B cell (primary cell): ENCODE data around the gene EVI2A. TPM values are rescaled to one million over a fixed set of nuclear protein-coding genes. Genes with fewer than 3 reads are reported as not detected.

ENCODE experiments used
- ATAC-seq: fragments of 200-7000 bp; cut with Tn5 transposase; one replicate; pipeline ENCODE4 v1.10.0; 2021; ENCODE audit warnings: low read depth, mild to moderate bottlenecking, moderate number of reproducible peaks, moderate library complexity
- CTCF ChIA-PET: fragments of 350-600 bp; sonication (Branson Sonifier 250); formaldehyde crosslinking; loops from one replicate; lab custom pipeline; 2021; ENCODE audit warnings: antibody characterized with exemption, inconsistent platforms; lab: Charles Lee
- POLR2A ChIA-PET: fragments of 350-600 bp; sonication (Branson Sonifier 250); formaldehyde crosslinking; loops from one replicate; lab custom pipeline; 2021; ENCODE audit warnings: antibody characterized with exemption; lab: Charles Lee
- DNase-seq: peaks from one replicate; pipeline ENCODE4 v3.0.0; 2013
- H2AFZ ChIP-seq: 2 replicates; pipeline ENCODE4 v1.6.1; 2012; ENCODE audit warnings: mild to moderate bottlenecking, low read depth, low read length; ENCODE audit not compliant: insufficient read depth, poor library complexity, severe bottlenecking
- H3K27ac ChIP-seq, 2 donors: 1 replicate in 1 of 2; 2 replicates in 1 of 2; pipeline ENCODE4 v1.5.1; 2012 to 2013; ENCODE audit warnings: low read length in 2 of 2, mild to moderate bottlenecking in 2 of 2, moderate library complexity in 1 of 2
- H3K27me3 ChIP-seq, 4 experiments: fragments of 200-600 bp in 1 of 4; sonication (generic) in 1 of 4; replicated peaks in 1 of 4; 1 replicate in 2 of 4; 2 replicates in 2 of 4; pipeline versions ENCODE4 v1.6.1 to v1.7.0; 2013 to 2016; ENCODE audit warnings: low read length in 3 of 4, mild to moderate bottlenecking in 2 of 4, mixed read lengths in 1 of 4, moderate library complexity in 1 of 4; ENCODE audit not compliant: insufficient read depth in 4 of 4, control insufficient read depth in 3 of 4; ENCODE audit errors: control extremely low read depth in 1 of 4
- H3K36me3 ChIP-seq, 2 experiments: replicated peaks in 1 of 2; 1 replicate in 1 of 2; 2 replicates in 1 of 2; pipeline versions ENCODE4 v1.6.1 to v1.7.1; 2013; ENCODE audit warnings: low read length in 1 of 2; ENCODE audit not compliant: insufficient read depth in 2 of 2, control insufficient read depth in 1 of 2; ENCODE audit errors: control extremely low read depth in 1 of 2, extremely low read depth in 1 of 2
- H3K4me1 ChIP-seq, 2 donors: fragments of 200-600 bp in 1 of 2; sonication (generic) in 1 of 2; 1 replicate in 1 of 2; 2 replicates in 1 of 2; pipeline versions ENCODE4 v1.5.1 to v1.6.1; 2013 to 2017; ENCODE audit warnings: low read length in 2 of 2; ENCODE audit not compliant: control insufficient read depth in 2 of 2, insufficient read depth in 2 of 2
- H3K4me2 ChIP-seq: replicated peaks from 2 replicates; pipeline ENCODE3; 2012; ENCODE audit warnings: mild to moderate bottlenecking, low read depth, low read length; ENCODE audit not compliant: poor library complexity, severe bottlenecking
- H3K4me3 ChIP-seq, 5 experiments: fragments of 200-600 bp in 1 of 5; sonication (generic) in 1 of 5; 1 replicate in 3 of 5; 2 replicates in 2 of 5; pipeline versions ENCODE4 v1.5.1 to v1.7.0; 2011 to 2016; ENCODE audit warnings: low read length in 4 of 5, mild to moderate bottlenecking in 4 of 5, low read depth in 2 of 5, control low read depth in 1 of 5, moderate library complexity in 1 of 5; ENCODE audit not compliant: insufficient read depth in 1 of 5; ENCODE audit errors: control extremely low read depth in 1 of 5, extremely low read depth in 1 of 5
- H3K79me2 ChIP-seq: fragments of 200-600 bp; sonication (generic); one replicate; pipeline ENCODE4 v1.6.0; 2016; ENCODE audit warnings: low read length; ENCODE audit not compliant: control insufficient read depth, insufficient read depth
- H3K9ac ChIP-seq: fragments of 200-600 bp; sonication (generic); 2 replicates; pipeline ENCODE4 v1.6.1; 2017; ENCODE audit warnings: mild to moderate bottlenecking, low read length, moderate library complexity
- H3K9me3 ChIP-seq, 3 donors: one replicate each; pipeline versions ENCODE4 v1.6.1 to v1.7.1; 2013; ENCODE audit warnings: low read length in 2 of 3; ENCODE audit not compliant: control insufficient read depth in 2 of 3, insufficient read depth in 1 of 3; ENCODE audit errors: control extremely low read depth in 1 of 3
- H4K20me1 ChIP-seq: 2 replicates; pipeline ENCODE4 v1.6.0; 2012; ENCODE audit warnings: mild to moderate bottlenecking, low read length; ENCODE audit not compliant: insufficient read depth, control insufficient read depth, poor library complexity, severe bottlenecking
- H3K27ac Mint-ChIP-seq: one replicate; pipeline ENCODE4 v1.8.0; 2021; ENCODE audit warnings: mixed read lengths
- H3K27me3 Mint-ChIP-seq: one replicate; pipeline ENCODE4 v1.8.0; 2021; ENCODE audit warnings: mixed read lengths
- H3K4me1 Mint-ChIP-seq: one replicate; pipeline ENCODE4 v1.8.0; 2021; ENCODE audit warnings: mixed read lengths
- H3K4me3 Mint-ChIP-seq: one replicate; pipeline ENCODE4 v1.8.0; 2021; ENCODE audit warnings: mixed read lengths
- H3K9me3 Mint-ChIP-seq: one replicate; pipeline ENCODE4 v1.8.0; 2022; ENCODE audit warnings: mixed read lengths; ENCODE audit not compliant: insufficient read depth
- CTCF ChIP-seq: fragments of 200-600 bp; IDR thresholded peaks from one replicate; pipeline ENCODE4 v1.8.0; 2022; ENCODE audit warnings: antibody characterized with exemption, mild to moderate bottlenecking
- EZH2 ChIP-seq: IDR thresholded peaks from 2 replicates; pipeline ENCODE4 v1.6.1; 2012; ENCODE audit warnings: borderline replicate concordance, low read depth, mild to moderate bottlenecking, moderate library complexity, low read length; ENCODE audit not compliant: insufficient read depth, poor library complexity, severe bottlenecking
- WGBS: methylation state at CpG from one replicate; pipeline ENCODE4 v1.1.5; 2013; ENCODE audit warnings: missing lambda C conversion rate; ENCODE audit not compliant: insufficient coverage; 5-methylcytosine and 5-hydroxymethylcytosine counted together
- intact Hi-C: fragments of 100-400 bp; cut with micrococcal nuclease; formaldehyde crosslinking; loops from one replicate; pipeline ENCODE4 v1.10.0; 2022
- polyA plus RNA-seq: library from polyadenylated mRNA; depleted of rRNA; stranded (reverse); fragments of >200 nt; gene quantifications from 2 replicates; pipeline ENCODE4 v1.2.3, GENCODE V29; 2012
- total RNA-seq, 2 donors: library from RNA; stranded (reverse); fragments of 120-200 nt in 1 of 2; gene quantifications; 1 replicate in 1 of 2; 2 replicates in 1 of 2; pipeline versions ENCODE4 v1.2.3 to v1.2.4, GENCODE V29; 2013 to 2022

The EVI2A gene
- total and polyA plus RNA-seq, 2 donors (not counting 1 experiment from before 2014, with no cell fraction given), result 18.2 to 49.3 TPM

GRCh38 chr17:31323551-31323950 is 2.1 kb upstream of the EVI2A start:
- Histone ChIP-seq H3K27ac (peak overlapping the region in 1 of 2 donors; percentile 59), H3K27me3 (no peaks in the 10 kb centered on the region), H2AFZ (no peak overlapping the region), H4K20me1 (no peaks in the 10 kb centered on the region), H3K9ac (no peak overlapping the region), H3K79me2 (peaks cover 29% of the 10 kb centered on the region), H3K36me3 (peaks cover 0 to 7% of the 10 kb centered on the region in 2 experiments), H3K4me3 (no peak overlapping the region), H3K4me1 (peaks cover 8 to 13% of the 10 kb centered on the region in 2 donors), H3K4me2 (no peak overlapping the region), H3K9me3 (no peaks in the 10 kb centered on the region)
- H3K4me1 Mint-ChIP-seq, result peaks cover 25% of the 10 kb centered on the region
- ChIA-PET CTCF (interaction anchor here (1.0 to 1.6 kb wide), 2 partner anchors 49 to 213 kb away, joined by 3 to 4 read pairs; no protein-coding TSS in a partner anchor), POLR2A (no interaction called here)
- no peak for ATAC-seq
- H3K4me3 Mint-ChIP-seq, result no peak overlapping the region
- no peaks in the 10 kb centered on the region for H3K27me3 Mint-ChIP-seq
- TF ChIP-seq EZH2 (no peak), CTCF (no peak)
- H3K27ac Mint-ChIP-seq, result peak overlapping the region; percentile 69
- intact Hi-C loops, result loop anchor here (2.0 kb wide), 1 partner anchor 15 kb away; no protein-coding TSS in a partner anchor
- no peaks in the 10 kb centered on the region for H3K9me3 Mint-ChIP-seq
- DNase-seq, result no peak

- Histone ChIP-seq H4K20me1 (no peaks in the 10 kb centered on the region), H3K4me2 (peak overlapping the region; percentile 79), H3K79me2 (peaks cover 44% of the 10 kb centered on the region), H3K9me3 (no peaks in the 10 kb centered on the region), H3K4me3 (peak overlapping the region in 2 of 5 experiments; percentile 69 to 81), H3K27me3 (no peaks in the 10 kb centered on the region), H3K9ac (peak overlapping the region; percentile 76), H3K36me3 (peaks cover 0 to 5% of the 10 kb centered on the region in 2 experiments), H2AFZ (peak overlapping the region; percentile 40), H3K4me1 (peaks cover 14 to 27% of the 10 kb centered on the region in 2 donors), H3K27ac (peak overlapping the region in 1 of 2 donors; percentile 91)
- POLR2A ChIA-PET, result interaction anchor here (0.7 to 1.1 kb wide), 3 partner anchors 12 to 185 kb away, joined by 6 read pairs; no protein-coding TSS in a partner anchor
- Mint-ChIP-seq H3K4me1 (peaks cover 33% of the 10 kb centered on the region), H3K9me3 (no peaks in the 10 kb centered on the region), H3K4me3 (peak overlapping the region; percentile 87), H3K27me3 (no peaks in the 10 kb centered on the region), H3K27ac (peak overlapping the region; percentile 69)
- intact Hi-C loops, result loop anchor here (2.0 kb wide), 3 partner anchors 13 to 169 kb away; no protein-coding TSS in a partner anchor
- DNase-seq (no peak), ATAC-seq (no peak)
- CTCF ChIA-PET, result interaction anchor here (1.0 to 3.1 kb wide), 2 partner anchors 9 to 52 kb away, joined by 3 to 22 read pairs; no protein-coding TSS in a partner anchor
- WGBS, result 59% methylated on average over 2 of the region's 4 CpGs
- TF ChIP-seq EZH2, result no peak
- TF ChIP-seq CTCF, result no peak
Observed at GRCh38 chr17:31321966-31322365, 544 bp upstream of the EVI2A start.
